Measurements from ENCODE around the gene MIOX. TPM values are rescaled to one million over a fixed set of nuclear protein-coding genes. Genes with fewer than 3 reads are reported as not detected.

The MIOX gene
- total RNA-seq, 2 experiments from 2014 or later: 0.17 to 0.42 TPM

DNA sequence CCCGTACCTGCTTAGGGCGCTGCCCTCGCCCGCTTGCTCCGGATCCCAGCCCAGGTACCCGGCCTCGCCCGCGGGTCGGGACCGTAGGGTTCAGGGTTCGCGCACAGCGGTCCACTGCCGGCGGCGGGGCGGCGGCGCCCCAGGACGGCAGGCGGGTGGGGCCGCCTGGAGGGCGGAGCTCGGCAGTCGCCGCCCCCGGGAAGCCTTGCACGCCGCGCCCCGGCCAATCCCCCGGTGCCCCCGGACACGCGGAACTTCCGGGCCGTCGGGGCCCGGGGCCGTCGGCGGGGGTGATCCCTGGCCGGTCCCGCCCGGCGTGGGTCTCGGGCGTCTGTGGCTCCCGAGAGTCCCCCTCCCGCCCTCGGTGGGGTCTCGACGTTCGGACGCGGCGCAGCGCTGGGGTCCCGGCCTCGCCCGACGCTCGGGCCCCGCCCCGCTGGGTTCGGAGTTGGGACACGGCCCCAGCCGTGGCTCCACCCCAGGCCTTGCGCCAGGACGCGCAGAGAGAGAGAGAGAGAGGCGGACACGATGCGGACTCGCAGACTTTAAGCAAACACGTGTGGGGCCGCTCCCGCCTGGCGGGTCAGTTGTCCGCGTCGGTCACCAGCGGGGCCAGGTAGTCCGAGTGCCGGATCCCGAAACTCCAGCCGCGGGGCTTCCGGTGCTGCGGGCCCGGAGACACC lies 43.4 kb downstream of the MIOX start, which contains the start of gene TYMP:
TYMP (minus strand) TSS at position 116 of the 683 bp plus-strand sequence. CDS start 303 bp downstream, outside the sequence.
- CTCF ChIA-PET: interaction anchor here (1.1 to 3.4 kb wide), 3 partner anchors 9 to 91 kb away, joined by 3 to 22 read pairs (median 3); no protein-coding TSS in a partner anchor
- POLR2A ChIA-PET: interaction anchor here (0.6 to 7.7 kb wide), 9 partner anchors 10 to 286 kb away, joined by 3 to 93 read pairs (median 3); partner anchors contain the start of genes CHKB, LMF2, NCAPH2 and SYCE3

DNA sequence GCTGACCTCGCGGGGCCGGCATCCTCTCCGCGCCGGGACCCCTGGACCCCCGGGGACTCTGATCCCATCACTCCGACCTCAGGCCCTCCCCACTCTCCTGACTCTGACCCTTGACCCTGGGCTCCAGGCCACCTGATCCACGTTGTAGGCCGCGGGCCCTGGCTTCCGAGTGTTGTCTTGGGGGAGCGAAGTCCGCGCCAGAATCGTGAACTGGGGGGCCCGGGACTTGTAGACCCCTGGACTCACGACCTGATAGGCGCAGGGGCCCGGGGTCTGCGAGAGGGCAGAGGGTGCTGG lies 43.9 kb downstream of the MIOX start:
- ChIA-PET POLR2A (interaction anchor here (1.4 to 7.7 kb wide), 4 partner anchors 10 to 51 kb away, joined by 3 to 93 read pairs (median 13); partner anchors contain the start of gene KLHDC7B), CTCF (interaction anchor here (0.6 kb wide), 1 partner anchor 9 kb away, joined by 6 read pairs; no protein-coding TSS in a partner anchor)

DNA sequence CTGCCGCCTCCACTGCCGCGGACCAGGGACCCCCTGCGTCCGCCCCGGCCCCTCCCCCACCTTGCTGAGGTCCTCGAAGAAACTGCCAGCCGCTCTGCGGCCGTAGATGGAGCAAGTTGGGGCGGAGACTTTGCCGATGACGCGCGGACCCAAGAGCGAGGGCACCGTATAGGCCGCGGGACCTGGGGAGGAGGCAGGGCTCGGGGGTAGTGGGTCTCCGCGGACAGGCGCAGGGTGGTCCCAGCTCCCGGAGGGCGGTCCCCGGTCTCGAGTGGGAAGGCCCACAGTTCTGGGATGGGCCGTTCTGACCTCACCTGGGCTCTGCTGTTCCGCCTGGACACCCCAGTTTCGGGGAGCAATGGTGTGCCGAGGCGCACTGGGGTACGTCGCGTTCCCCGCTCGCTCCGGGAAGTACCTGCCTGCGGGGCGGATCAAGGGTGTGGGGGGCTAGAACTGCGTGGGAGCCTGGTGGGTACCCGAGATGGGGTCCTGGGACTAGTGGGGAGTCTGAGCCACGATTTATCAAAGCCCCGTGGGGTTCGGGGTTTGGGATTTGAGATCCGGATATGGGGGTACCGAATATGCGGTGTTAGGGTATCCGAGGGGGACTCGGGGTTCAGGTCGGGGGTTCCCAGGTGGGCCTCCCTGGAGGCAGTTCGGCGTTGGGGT lies 44.4 kb downstream of the MIOX start:
- ChIA-PET POLR2A (interaction anchor here (1.1 to 7.7 kb wide), 5 partner anchors 9 to 51 kb away, joined by 3 to 93 read pairs (median 10); partner anchors contain the start of genes KLHDC7B, LMF2 and NCAPH2), CTCF (interaction anchor here (0.6 to 1.7 kb wide), 2 partner anchors 9 to 32 kb away, joined by 6 to 7 read pairs; partner anchors contain the start of gene SYCE3)

DNA sequence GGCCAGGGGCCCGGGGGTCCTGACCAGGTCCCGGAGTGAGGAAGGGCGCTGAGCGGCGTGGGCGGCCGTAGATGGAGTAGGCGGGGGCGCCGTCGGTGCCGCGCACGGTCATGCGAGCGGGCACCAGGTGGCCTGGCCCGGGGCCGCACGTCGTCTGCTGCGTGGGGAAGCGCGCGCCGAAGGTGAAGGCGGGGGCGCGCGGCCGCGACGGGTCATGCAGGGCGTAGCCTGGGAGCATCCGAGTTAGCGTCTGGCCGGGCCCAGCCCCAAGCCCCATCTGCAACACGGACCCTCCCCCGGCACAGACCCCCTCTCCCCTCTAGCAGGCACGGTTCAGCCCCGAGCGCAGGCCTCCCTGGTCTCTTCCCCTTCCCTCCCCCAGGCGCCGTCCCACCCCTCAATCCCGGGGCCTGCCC lies 44.9 kb downstream of the MIOX start:
- ChIA-PET POLR2A (interaction anchor here (1.1 to 7.7 kb wide), 5 partner anchors 9 to 50 kb away, joined by 3 to 93 read pairs (median 10); partner anchors contain the start of genes KLHDC7B, LMF2 and NCAPH2), CTCF (interaction anchor here (0.6 to 1.7 kb wide), 3 partner anchors 32 to 250 kb away, joined by 3 to 7 read pairs (median 7); partner anchors contain the start of gene SYCE3)

DNA sequence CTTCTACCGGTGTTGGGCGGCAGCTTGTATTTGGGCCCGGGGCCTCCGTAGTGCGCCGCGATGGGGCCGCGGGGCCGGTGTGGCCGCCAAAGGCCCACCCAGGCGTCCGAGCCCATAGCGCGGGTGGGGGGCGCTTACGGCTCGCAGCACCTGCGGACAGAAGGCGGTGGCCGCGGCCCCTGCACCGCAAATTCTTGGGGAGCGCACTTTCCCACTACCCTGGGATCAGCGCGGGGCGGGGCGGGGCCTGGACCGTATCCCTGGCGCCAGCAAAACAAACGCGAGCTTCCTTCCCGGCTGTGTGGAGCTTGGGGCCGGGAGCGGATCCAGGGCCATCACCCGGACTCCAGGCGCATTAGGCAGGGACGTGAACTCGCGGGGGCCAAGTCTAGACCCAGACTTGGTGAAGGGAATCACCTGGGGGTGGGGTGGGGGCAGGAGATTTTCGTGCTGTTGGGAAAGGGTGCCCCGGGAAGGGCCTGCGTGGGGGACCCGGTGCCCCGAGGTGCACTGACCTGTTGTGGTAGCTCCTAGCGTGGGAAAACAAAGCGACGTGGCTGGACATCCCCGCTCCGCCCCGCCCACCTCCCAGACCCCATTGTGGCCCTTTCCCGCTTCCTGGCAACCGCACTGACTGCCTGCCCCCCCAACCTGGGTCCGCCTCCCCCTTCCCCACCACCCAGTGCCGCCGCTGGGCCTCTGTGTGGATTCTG lies 45.5 kb downstream of the MIOX start:
- ChIA-PET POLR2A (interaction anchor here (0.6 to 7.7 kb wide), 6 partner anchors 8 to 50 kb away, joined by 3 to 93 read pairs (median 7); partner anchors contain the start of genes KLHDC7B, LMF2, NCAPH2 and SYCE3), CTCF (interaction anchor here (0.6 to 1.7 kb wide), 3 partner anchors 31 to 249 kb away, joined by 3 to 7 read pairs (median 7); partner anchors contain the start of gene SYCE3)

DNA sequence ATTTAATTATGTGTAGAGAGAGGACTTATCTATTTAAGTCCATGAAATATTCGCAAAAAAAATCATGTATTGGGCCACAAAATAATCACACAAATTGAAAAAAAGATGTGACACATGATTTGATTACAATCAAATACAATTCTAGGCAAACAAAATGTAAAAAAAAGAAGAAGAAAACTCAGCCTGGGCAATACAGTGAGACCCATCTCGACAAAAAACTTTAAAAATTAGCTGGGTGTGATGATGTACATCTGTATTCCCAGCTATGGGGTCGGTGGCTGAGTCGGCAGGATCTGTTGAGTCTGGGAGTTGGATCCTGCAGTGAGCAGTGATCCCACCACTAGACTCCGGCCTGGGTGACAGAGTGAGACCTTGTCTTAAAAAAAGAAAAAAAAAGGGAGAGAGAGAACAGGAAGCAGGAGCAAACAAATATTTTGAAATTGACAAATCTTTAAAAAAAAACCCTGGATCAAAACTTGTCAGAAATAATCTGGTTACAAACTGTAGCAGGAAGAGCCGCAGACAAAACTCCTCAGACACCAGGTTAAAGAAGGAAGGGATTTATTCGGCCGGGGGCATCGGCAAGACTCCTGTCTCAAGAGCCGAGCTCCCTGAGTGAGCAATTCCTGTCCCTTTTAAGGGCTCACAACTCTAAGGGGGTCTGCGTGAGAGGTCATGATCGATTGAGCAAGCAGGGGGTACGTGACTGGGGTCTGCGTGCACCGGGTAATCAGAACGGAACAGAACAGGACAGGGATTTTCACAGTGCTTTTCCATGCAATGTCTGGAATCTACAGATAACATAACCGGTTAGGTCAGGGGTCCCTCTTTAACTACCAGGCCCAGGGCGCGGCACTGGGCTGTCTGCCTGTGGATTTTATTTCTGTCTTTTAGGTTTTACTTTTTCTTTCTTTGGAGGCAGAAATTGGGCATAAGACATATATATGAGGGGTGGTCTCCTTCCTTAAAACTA lies 46.5 kb downstream of the MIOX start:
- ChIA-PET POLR2A (interaction anchor here (2.5 to 2.6 kb wide), 2 partner anchors 12 to 15 kb away, joined by 10 to 16 read pairs; partner anchors contain the start of gene KLHDC7B), CTCF (interaction anchor here (1.1 kb wide), 1 partner anchor 88 kb away, joined by 7 read pairs; no protein-coding TSS in a partner anchor)

DNA sequence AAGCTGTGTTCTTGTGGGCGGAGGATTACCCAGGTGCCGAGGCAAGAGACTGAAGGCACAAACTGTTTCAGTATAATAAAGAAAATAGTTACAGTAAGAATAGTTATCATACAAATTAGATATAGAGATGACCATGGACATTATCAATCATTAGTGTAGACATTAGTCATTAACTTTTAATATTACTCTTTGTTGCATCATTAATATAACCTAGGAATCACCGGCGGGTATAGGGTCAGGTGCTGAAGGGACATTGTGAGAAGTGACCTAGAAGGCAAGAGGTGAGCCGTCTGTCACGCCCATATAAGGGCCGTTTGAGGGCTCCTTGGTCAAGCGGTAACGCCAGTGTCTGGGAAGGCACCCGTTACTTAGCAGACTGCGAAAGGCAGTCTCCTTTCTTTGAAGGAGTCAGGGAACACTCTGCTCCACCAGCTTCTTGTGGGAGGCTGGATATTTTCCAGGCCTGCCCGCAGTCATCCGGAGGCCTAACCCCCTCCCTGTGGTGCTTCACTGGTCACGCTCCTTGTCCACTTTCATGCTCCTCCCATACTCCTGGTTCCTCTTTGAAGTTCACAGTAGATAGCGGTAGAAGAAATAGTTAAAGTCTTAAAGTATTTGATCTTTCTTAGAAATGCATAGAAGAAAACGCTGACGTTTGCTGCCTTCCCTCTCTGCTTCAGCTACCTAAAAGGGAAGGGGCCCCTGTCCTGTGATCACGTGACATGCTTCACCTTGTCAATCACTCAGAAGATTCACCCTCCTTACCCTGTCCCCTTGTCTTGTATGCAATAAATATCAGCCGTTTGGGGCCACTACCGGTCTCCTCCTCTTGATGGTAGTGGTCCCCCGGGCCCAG lies 47.4 kb downstream of the MIOX start:
- CTCF ChIA-PET: interaction anchor here (2.2 kb wide), 1 partner anchor 8 kb away, joined by 7 read pairs; the partner anchor contains the start of gene SCO2
- POLR2A ChIA-PET: interaction anchor here (0.6 kb wide), 1 partner anchor 87 kb away, joined by 3 read pairs; no protein-coding TSS in a partner anchor

DNA sequence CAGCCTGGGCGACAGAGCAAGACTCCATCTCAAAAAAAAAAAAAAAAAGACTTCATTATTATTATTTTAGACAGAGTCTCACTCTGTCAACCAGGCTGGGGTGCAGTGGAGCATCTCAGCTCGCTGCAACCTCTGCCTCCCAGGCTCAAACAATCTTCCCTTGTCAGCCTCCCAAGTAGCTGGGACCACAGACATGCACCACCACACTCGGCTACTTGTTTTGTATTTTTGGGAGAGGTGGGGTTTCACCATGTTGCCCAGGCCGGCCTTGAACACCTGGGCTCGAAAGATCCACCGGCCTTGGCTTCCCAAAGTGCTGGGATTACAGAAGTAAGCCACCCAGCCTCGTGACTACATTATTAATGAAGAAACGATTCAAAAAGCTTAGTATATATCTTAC lies 48.5 kb downstream of the MIOX start:
- ChIA-PET CTCF (interaction anchor here (1.8 to 2.2 kb wide), 2 partner anchors 9 to 86 kb away, joined by 5 to 7 read pairs; partner anchors contain the start of gene SCO2), POLR2A (interaction anchor here (0.6 kb wide), 1 partner anchor 86 kb away, joined by 3 read pairs; no protein-coding TSS in a partner anchor)

DNA sequence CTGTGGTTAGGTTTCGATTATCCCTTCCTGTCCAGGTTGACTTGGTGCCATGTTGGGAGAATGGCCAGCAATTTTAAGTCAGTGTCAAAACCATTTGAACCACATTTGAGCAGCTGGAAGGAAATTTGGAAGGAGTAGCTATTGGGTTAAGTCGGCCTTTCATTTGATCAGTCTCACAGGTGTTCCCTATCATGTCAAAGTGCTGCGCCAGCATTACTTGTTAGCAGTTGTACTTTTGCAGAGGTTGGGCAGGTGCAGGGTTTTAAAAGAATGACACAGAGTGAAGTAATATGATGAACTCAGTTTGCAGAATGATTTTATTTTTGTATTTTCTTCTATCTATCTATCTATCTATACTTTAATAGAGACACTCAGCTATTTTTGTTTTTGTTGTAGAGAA lies 49.6 kb downstream of the MIOX start:
- ChIA-PET POLR2A (no interaction called here), CTCF (interaction anchor here (0.7 to 2.2 kb wide), 4 partner anchors 11 to 194 kb away, joined by 3 to 7 read pairs (median 4); partner anchors contain the start of gene SCO2)

DNA sequence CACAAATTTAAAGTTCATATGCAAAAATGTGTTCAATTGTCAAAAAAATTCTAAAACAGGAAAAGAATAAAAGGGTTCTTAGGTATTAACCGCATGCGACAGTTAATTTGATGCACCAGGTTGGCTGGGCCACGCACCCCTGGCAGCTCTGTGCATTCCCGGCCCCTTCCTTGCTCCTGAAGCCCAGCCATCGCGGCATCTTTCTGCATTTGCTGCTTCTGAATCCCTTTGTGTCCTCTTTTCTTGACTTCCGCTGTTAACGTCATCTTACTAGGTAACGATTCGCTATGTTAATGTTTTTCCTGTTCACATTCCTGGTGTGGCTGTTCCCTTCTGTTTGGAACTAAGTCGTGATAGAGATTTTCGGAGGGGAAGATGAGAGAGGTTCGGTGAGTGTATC lies 51.1 kb downstream of the MIOX start:
- POLR2A ChIA-PET: interaction anchor here (0.6 to 5.7 kb wide), 3 partner anchors 9 to 86 kb away, joined by 3 to 93 read pairs (median 32); partner anchors contain the start of genes SCO2 and TYMP

More for the DNA sequence above, 51.1 kb downstream of the MIOX start:
- CTCF ChIA-PET: interaction anchor here (2.8 to 3.4 kb wide), 4 partner anchors 10 to 83 kb away, joined by 12 to 27 read pairs (median 18); partner anchors contain the start of genes SCO2 and SYCE3

Other genes with a start within 250 kb of the MIOX start
- gene TUBGCP6, start 241.8 kb upstream of the MIOX start, total RNA-seq: 10 to 100 TPM; 44.1 to 46.6 TPM
- gene HDAC10, start 235.6 kb upstream of the MIOX start, total RNA-seq: 10 to 100 TPM; 42.1 to 42.8 TPM
- 10 to 100 TPM; 12.0 to 13.8 TPM for gene MAPK12, start 225.2 kb upstream of the MIOX start, total RNA-seq
- 10 to 100 TPM; 10.6 to 11.4 TPM for gene MAPK11, start 216.5 kb upstream of the MIOX start, total RNA-seq
- 10 to 100 TPM; 10.9 to 12.0 TPM for gene PLXNB2, start 179.2 kb upstream of the MIOX start, total RNA-seq
- 1 to 10 TPM; 4.3 to 4.4 TPM for gene DENND6B, start 159.8 kb upstream of the MIOX start, total RNA-seq
- 10 to 100 TPM; 48.4 to 51.1 TPM for gene PPP6R2, start 143.5 kb upstream of the MIOX start, total RNA-seq
- gene SBF1, start 11.8 kb upstream of the MIOX start, total RNA-seq: 100 to 1,000 TPM; 126 to 130 TPM
- gene ADM2, start 5.3 kb upstream of the MIOX start, total RNA-seq: 1 to 10 TPM; 5.2 to 7.0 TPM
- gene LMF2, start 20.8 kb downstream of the MIOX start, total RNA-seq: 10 to 100 TPM; 78.2 to 78.4 TPM
- 100 to 1,000 TPM; 152 to 153 TPM for gene NCAPH2, start 21.4 kb downstream of the MIOX start, total RNA-seq
- 1 to 10 TPM in 1 of 2 experiments, under 1 TPM in 1; 0.97 to 4.1 TPM for gene SCO2, start 38.7 kb downstream of the MIOX start, total RNA-seq
- 10 to 100 TPM; 89.6 to 89.7 TPM for gene TYMP, start 43.2 kb downstream of the MIOX start, total RNA-seq
- 1 to 10 TPM; 5.9 to 6.1 TPM for gene KLHDC7B, start 59.0 kb downstream of the MIOX start, total RNA-seq
- not detected for gene SYCE3, start 76.1 kb downstream of the MIOX start, total RNA-seq
- gene CPT1B, start 91.6 kb downstream of the MIOX start, total RNA-seq: 10 to 100 TPM; 40.7 to 44.0 TPM
- gene CHKB, start 96.0 kb downstream of the MIOX start, total RNA-seq: 10 to 100 TPM; 63.3 to 65.8 TPM
- gene MAPK8IP2, start 113.9 kb downstream of the MIOX start, total RNA-seq: under 1 TPM; 0.08 to 0.11 TPM
- gene ARSA, start 141.3 kb downstream of the MIOX start, total RNA-seq: 10 to 100 TPM; 19.5 to 20.0 TPM
- under 1 TPM; 0.04 to 0.06 TPM for gene SHANK3, start 186.0 kb downstream of the MIOX start, total RNA-seq